ENCODE data around the gene D2HGDH. TPM values are rescaled to one million over a fixed set of nuclear protein-coding genes. Genes with fewer than 3 reads are reported as not detected.
"Not testable (repeated sequence)": the region's sequence is repeated elsewhere in the genome, so short reads cannot be mapped to it uniquely, and the experiment has no call there.

The D2HGDH gene
- total RNA-seq, 2 donors from 2014 or later: 16.0 to 32.7 TPM

- Mint-ChIP-seq H3K27me3 (no peaks in the 10 kb centered on the region), H3K4me1 (no peaks in the 10 kb centered on the region), H3K9me3 (no peaks in the 10 kb centered on the region), H3K36me3 (ENCODE audit: low read depth) (peaks cover 82% of the 10 kb centered on the region), H3K27ac (no peak overlapping the region), H3K4me3 (no peak overlapping the region)
- ATAC-seq (replicated peaks): no peak
These were observed 15.3 kb upstream of the D2HGDH start for GRCh38 chr2:241719093-241719492.

GRCh38 chr2:241720099-241720498 is 14.3 kb upstream of the D2HGDH start:
- H3K27me3 Mint-ChIP-seq: no peaks in the 10 kb centered on the region
- H3K36me3 Mint-ChIP-seq (ENCODE audit: low read depth): peaks cover 74% of the 10 kb centered on the region
- H3K27ac Mint-ChIP-seq: no peak overlapping the region
- ATAC-seq (replicated peaks): no peak
- no peak overlapping the region for H3K4me3 Mint-ChIP-seq
- no peaks in the 10 kb centered on the region for H3K9me3 Mint-ChIP-seq
- no peaks in the 10 kb centered on the region for H3K4me1 Mint-ChIP-seq

GRCh38 chr2:241720560-241720959 is 13.9 kb upstream of the D2HGDH start:
- ATAC-seq (replicated peaks): no peak
- Mint-ChIP-seq H3K36me3 (ENCODE audit: low read depth) (peaks cover 71% of the 10 kb centered on the region), H3K27ac (no peak overlapping the region), H3K9me3 (no peaks in the 10 kb centered on the region), H3K4me1 (no peaks in the 10 kb centered on the region), H3K4me3 (no peak overlapping the region), H3K27me3 (no peaks in the 10 kb centered on the region)

GRCh38 chr2:241721852-241722251 is 12.6 kb upstream of the D2HGDH start:
- peaks cover 63% of the 10 kb centered on the region for H3K36me3 Mint-ChIP-seq (ENCODE audit: low read depth)
- no peak for ATAC-seq (replicated peaks)
- no peak overlapping the region for H3K4me3 Mint-ChIP-seq

GRCh38 chr2:241722896-241723454 is 11.5 kb upstream of the D2HGDH start:
- Mint-ChIP-seq H3K4me3 (no peak overlapping the region), H3K9me3 (no peaks in the 10 kb centered on the region), H3K27ac (no peak overlapping the region), H3K36me3 (ENCODE audit: low read depth) (peaks cover 52% of the 10 kb centered on the region), H3K4me1 (no peaks in the 10 kb centered on the region), H3K27me3 (no peaks in the 10 kb centered on the region)
- ATAC-seq (replicated peaks): no peak

More at GRCh38 chr2:241721852-241722251, 12.6 kb upstream of the D2HGDH start:
- no peaks in the 10 kb centered on the region for H3K27me3 Mint-ChIP-seq
- H3K27ac Mint-ChIP-seq: peak overlapping the region; percentile 70
- no peaks in the 10 kb centered on the region for H3K4me1 Mint-ChIP-seq
- H3K9me3 Mint-ChIP-seq: no peaks in the 10 kb centered on the region

- Mint-ChIP-seq H3K4me3 (no peak overlapping the region), H3K27me3 (no peaks in the 10 kb centered on the region), H3K27ac (no peak overlapping the region), H3K4me1 (no peaks in the 10 kb centered on the region), H3K36me3 (ENCODE audit: low read depth) (peaks cover 43% of the 10 kb centered on the region), H3K9me3 (no peaks in the 10 kb centered on the region)
- peak; percentile 24 for ATAC-seq (replicated peaks)
These were observed 10.0 kb upstream of the D2HGDH start for GRCh38 chr2:241724259-241724974.

- no peak for ATAC-seq (replicated peaks)
- H3K4me1 Mint-ChIP-seq: peaks cover 6% of the 10 kb centered on the region
- H3K27me3 Mint-ChIP-seq: no peaks in the 10 kb centered on the region
- peaks cover 40% of the 10 kb centered on the region for H3K36me3 Mint-ChIP-seq (ENCODE audit: low read depth)
- no peaks in the 10 kb centered on the region for H3K9me3 Mint-ChIP-seq
- H3K27ac Mint-ChIP-seq: no peak overlapping the region
- H3K4me3 Mint-ChIP-seq: no peak overlapping the region
These were observed 9.2 kb upstream of the D2HGDH start for GRCh38 chr2:241724975-241725870.

GRCh38 chr2:241726459-241726858 is 8.0 kb upstream of the D2HGDH start:
- H3K9me3 Mint-ChIP-seq: no peaks in the 10 kb centered on the region
- H3K27me3 Mint-ChIP-seq: no peaks in the 10 kb centered on the region
- H3K36me3 Mint-ChIP-seq (ENCODE audit: low read depth): peaks cover 34% of the 10 kb centered on the region
- no peak for ATAC-seq (replicated peaks)
- no peak overlapping the region for H3K4me3 Mint-ChIP-seq
- peaks cover 16% of the 10 kb centered on the region for H3K4me1 Mint-ChIP-seq
- no peak overlapping the region for H3K27ac Mint-ChIP-seq

GRCh38 chr2:241728000-241728399 is 6.4 kb upstream of the D2HGDH start:
- no peaks in the 10 kb centered on the region for H3K9me3 Mint-ChIP-seq
- H3K4me1 Mint-ChIP-seq: peaks cover 21% of the 10 kb centered on the region
- no peak for ATAC-seq (replicated peaks)
- no peak overlapping the region for H3K4me3 Mint-ChIP-seq
- peaks cover 19% of the 10 kb centered on the region for H3K36me3 Mint-ChIP-seq (ENCODE audit: low read depth)
- no peaks in the 10 kb centered on the region for H3K27me3 Mint-ChIP-seq
- H3K27ac Mint-ChIP-seq: no peak overlapping the region

- Mint-ChIP-seq H3K36me3 (ENCODE audit: low read depth) (peaks cover 12% of the 10 kb centered on the region), H3K27me3 (no peaks in the 10 kb centered on the region), H3K9me3 (no peaks in the 10 kb centered on the region), H3K27ac (no peak overlapping the region), H3K4me1 (peaks cover 21% of the 10 kb centered on the region), H3K4me3 (no peak overlapping the region)
- no peak for ATAC-seq (replicated peaks)
These were observed 5.8 kb upstream of the D2HGDH start for GRCh38 chr2:241728627-241729026.

GRCh38 chr2:241729868-241730267 is 4.6 kb upstream of the D2HGDH start:
- no peaks in the 10 kb centered on the region for H3K9me3 Mint-ChIP-seq
- no peak for ATAC-seq (replicated peaks)
- peak overlapping the region; percentile 72 for H3K27ac Mint-ChIP-seq
- H3K4me3 Mint-ChIP-seq: peak overlapping the region; percentile 77
- peaks cover 6% of the 10 kb centered on the region for H3K36me3 Mint-ChIP-seq (ENCODE audit: low read depth)
- no peaks in the 10 kb centered on the region for H3K27me3 Mint-ChIP-seq
- peaks cover 21% of the 10 kb centered on the region for H3K4me1 Mint-ChIP-seq

GRCh38 chr2:241730671-241731293 is 3.6 kb upstream of the D2HGDH start:
- peak overlapping the region; percentile 72 for H3K27ac Mint-ChIP-seq
- peaks cover 2% of the 10 kb centered on the region for H3K36me3 Mint-ChIP-seq (ENCODE audit: low read depth)
- H3K4me3 Mint-ChIP-seq: peak overlapping the region; percentile 77
- no peaks in the 10 kb centered on the region for H3K9me3 Mint-ChIP-seq
- peaks cover 21% of the 10 kb centered on the region for H3K4me1 Mint-ChIP-seq
- no peaks in the 10 kb centered on the region for H3K27me3 Mint-ChIP-seq
- ATAC-seq (replicated peaks): peak; percentile 33

GRCh38 chr2:241732513-241733186 is 1.8 kb upstream of the D2HGDH start:
- peak overlapping the region; percentile 67 for H3K4me3 Mint-ChIP-seq
- H3K4me1 Mint-ChIP-seq: peaks cover 26% of the 10 kb centered on the region
- not testable (repeated sequence) for H3K27me3 Mint-ChIP-seq; H3K9me3 Mint-ChIP-seq; ATAC-seq (replicated peaks); H3K36me3 Mint-ChIP-seq (ENCODE audit: low read depth)
- peak overlapping the region; percentile 50 for H3K27ac Mint-ChIP-seq
